Mesendoderm (in vitro differentiated cells): Measurements from ENCODE around the gene RABGEF1. TPM values are rescaled to one million over a fixed set of nuclear protein-coding genes. Genes with fewer than 3 reads are reported as not detected.

Source experiments
- small RNA-seq: library from polyadenylated mRNA; stranded (forward); fragments of <200 nt; extraction: miRNeasy Mini kit (QIAGEN cat#:217004); gene quantifications from one replicate; pipeline ENCODE3, GENCODE V24; 2013; ENCODE audit not compliant: insufficient read depth

Gene RABGEF1

Small RNA genes lying within 50 kb of the gene (small RNA-seq; reads per million reads assigned to genes)
- gene AC027644.2, result not detected
